IMR-90 (cell line): ENCODE data around the gene MYO1D. TPM values are rescaled to one million over a fixed set of nuclear protein-coding genes. Genes with fewer than 3 reads are reported as not detected.

Experiments
- ATAC-seq: fragments of 200-7000 bp; cut with Tn5 transposase; 2 replicates; pipeline ENCODE4 v1.9.1; 2020; ENCODE audit warnings: low read depth, mild to moderate bottlenecking, moderate library complexity
- BruUV-seq: library from RNA; stranded (reverse); fragments of 400-500 nt; replicated peaks from 2 replicates; lab custom pipeline; 2021; lab: Mats Ljungman, UMichigan
- CTCF ChIA-PET: fragments of 300-600 bp; formaldehyde crosslinking; extraction: SDS; loops from one replicate; lab custom pipeline; 2021; ENCODE audit warnings: antibody characterized with exemption; lab: Yijun Ruan, JAX
- POLR2A ChIA-PET: fragments of 300-600 bp; sonication (Branson Sonifier 250); formaldehyde crosslinking; loops from one replicate; lab custom pipeline; 2022; ENCODE audit warnings: antibody characterized with exemption; ENCODE audit not compliant: unreplicated experiment; lab: Charles Lee
- DNase-seq: peaks from one replicate; pipeline ENCODE4 v3.0.0; 2013
- H2AFZ ChIP-seq: replicated peaks from 2 replicates; pipeline ENCODE3; 2013; ENCODE audit warnings: low read length, mild to moderate bottlenecking; ENCODE audit not compliant: poor library complexity
- H2AK5ac ChIP-seq: 2 replicates; pipeline ENCODE4 v1.6.1; 2013; ENCODE audit warnings: low read depth, low read length, inconsistent platforms
- H2AK9ac ChIP-seq: replicated peaks from 2 replicates; pipeline ENCODE3; 2013; ENCODE audit warnings: mild to moderate bottlenecking, low read depth, low read length, moderate library complexity; ENCODE audit not compliant: poor library complexity
- H2BK120ac ChIP-seq: 2 replicates; pipeline ENCODE4 v1.6.1; 2013; ENCODE audit warnings: low read depth, low read length, inconsistent platforms
- H2BK15ac ChIP-seq: 3 replicates; pipeline ENCODE4 v1.6.1; 2013; ENCODE audit warnings: low read depth, low read length, inconsistent platforms
- H2BK20ac ChIP-seq: 2 replicates; pipeline ENCODE4 v1.6.1; 2013; ENCODE audit warnings: low read depth, mild to moderate bottlenecking, inconsistent platforms, low read length, moderate library complexity
- H2BK5ac ChIP-seq: 2 replicates; pipeline ENCODE4 v1.6.1; 2013; ENCODE audit warnings: mild to moderate bottlenecking, low read depth, low read length, inconsistent platforms; ENCODE audit not compliant: poor library complexity, severe bottlenecking
- H3K14ac ChIP-seq: replicated peaks from 2 replicates; pipeline ENCODE4 v1.6.1; 2013; ENCODE audit warnings: low read depth, low read length, inconsistent platforms
- H3K18ac ChIP-seq: 2 replicates; pipeline ENCODE4 v1.6.1; 2013; ENCODE audit warnings: low read depth, low read length, control low read depth
- H3K23ac ChIP-seq: 2 replicates; pipeline ENCODE4 v1.6.1; 2013; ENCODE audit warnings: low read depth, low read length, inconsistent platforms
- H3K27ac ChIP-seq: 2 replicates; pipeline ENCODE4 v1.5.1; 2013; ENCODE audit warnings: mild to moderate bottlenecking, control low read depth, low read length; ENCODE audit not compliant: insufficient read depth
- H3K27me3 ChIP-seq: 2 replicates; pipeline ENCODE4 v1.6.1; 2013; ENCODE audit warnings: low read length; ENCODE audit not compliant: control insufficient read depth, insufficient read depth
- H3K36me3 ChIP-seq: 2 replicates; pipeline ENCODE4 v1.6.1; 2013; ENCODE audit warnings: low read length, mixed read lengths; ENCODE audit not compliant: control insufficient read depth, insufficient read depth
- H3K4ac ChIP-seq: 2 replicates; pipeline ENCODE4 v1.6.1; 2013; ENCODE audit warnings: low read depth, low read length, inconsistent platforms
- H3K4me1 ChIP-seq: 2 replicates; pipeline ENCODE4 v1.6.1; 2013; ENCODE audit warnings: low read length, mixed read lengths; ENCODE audit not compliant: control insufficient read depth, insufficient read depth
- H3K4me2 ChIP-seq: 2 replicates; pipeline ENCODE4 v1.6.1; 2013; ENCODE audit warnings: low read depth, mild to moderate bottlenecking, control low read depth, low read length, moderate library complexity
- H3K4me3 ChIP-seq: 2 replicates; pipeline ENCODE4 v1.5.1; 2013; ENCODE audit warnings: low read depth, mild to moderate bottlenecking, control low read depth, low read length, moderate library complexity; ENCODE audit not compliant: insufficient read depth
- H3K56ac ChIP-seq: 2 replicates; pipeline ENCODE4 v1.6.1; 2013; ENCODE audit warnings: low read length, inconsistent platforms; ENCODE audit not compliant: insufficient read depth; ENCODE audit errors: extremely low read depth
- H3K79me1 ChIP-seq, 2 experiments: 2 replicates each; pipeline ENCODE4 v1.6.1; 2013; ENCODE audit warnings: low read length in 2 of 2, inconsistent platforms in 1 of 2, low read depth in 1 of 2
- H3K9ac ChIP-seq: 2 replicates; pipeline ENCODE4 v1.6.1; 2013; ENCODE audit warnings: low read depth, low read length, control low read depth
- H3K9me1 ChIP-seq: 2 replicates; pipeline ENCODE4 v1.6.1; 2013; ENCODE audit warnings: low read length, inconsistent platforms; ENCODE audit not compliant: insufficient read depth
- H3K9me3 ChIP-seq: 2 replicates; pipeline ENCODE4 v1.6.1; 2013; ENCODE audit warnings: low read length; ENCODE audit not compliant: control insufficient read depth, insufficient read depth
- H4K20me1 ChIP-seq: 2 replicates; pipeline ENCODE4 v1.6.1; 2013; ENCODE audit warnings: low read length, inconsistent platforms; ENCODE audit not compliant: insufficient read depth
- H4K5ac ChIP-seq: 2 replicates; pipeline ENCODE4 v1.6.1; 2013; ENCODE audit warnings: mild to moderate bottlenecking, low read depth, low read length, control low read depth
- H4K8ac ChIP-seq, 2 experiments: 2 replicates each; pipeline ENCODE4 v1.6.1; 2013; ENCODE audit warnings: low read depth in 2 of 2, low read length in 2 of 2, control low read depth in 1 of 2, inconsistent platforms in 1 of 2
- H4K91ac ChIP-seq: 2 replicates; pipeline ENCODE4 v1.6.1; 2013; ENCODE audit warnings: low read depth, low read length, inconsistent platforms; ENCODE audit not compliant: insufficient read depth
- BHLHE40 ChIP-seq: fragments of 150-350 bp; IDR thresholded peaks from 2 replicates; pipeline ENCODE4 v1.6.1; 2016; ENCODE audit warnings: mild to moderate bottlenecking, low read depth, low read length
- CEBPB ChIP-seq: IDR thresholded peaks from 2 replicates; pipeline ENCODE4 v1.6.1; 2012; ENCODE audit warnings: low read depth, low read length, improper control_type of control experiment
- CHD1 ChIP-seq: IDR thresholded peaks from 2 replicates; pipeline ENCODE4 v1.6.1; 2012; ENCODE audit warnings: low read depth, low read length, improper control_type of control experiment
- FOS ChIP-seq: fragments of 150-350 bp; IDR thresholded peaks from 2 replicates; pipeline ENCODE4 v1.6.1; 2016; ENCODE audit warnings: low read depth, low read length
- MAFK ChIP-seq: IDR thresholded peaks from 2 replicates; pipeline ENCODE4 v1.6.1; 2012; ENCODE audit warnings: low read depth, low read length, improper control_type of control experiment
- MAZ ChIP-seq: IDR thresholded peaks from 2 replicates; pipeline ENCODE4 v1.6.1; 2012; ENCODE audit warnings: low read depth, mild to moderate bottlenecking, low read length, improper control_type of control experiment, moderate library complexity, borderline replicate concordance
- MXI1 ChIP-seq: IDR thresholded peaks from 2 replicates; pipeline ENCODE4 v1.6.1; 2012; ENCODE audit warnings: low read depth, mild to moderate bottlenecking, low read length, moderate library complexity, borderline replicate concordance
- NFE2L2 ChIP-seq: fragments of 150-350 bp; IDR thresholded peaks from 2 replicates; pipeline ENCODE4 v1.6.1; 2016; ENCODE audit warnings: low read depth, mild to moderate bottlenecking, low read length
- POLR2A ChIP-seq: IDR thresholded peaks from 2 replicates; pipeline ENCODE4 v1.6.1; 2012; ENCODE audit warnings: mild to moderate bottlenecking, low read depth, low read length
- RAD21 ChIP-seq: IDR thresholded peaks from 2 replicates; pipeline ENCODE4 v1.6.1; 2012; ENCODE audit warnings: low read length, improper control_type of control experiment
- RCOR1 ChIP-seq: IDR thresholded peaks from 2 replicates; pipeline ENCODE4 v1.6.1; 2012; ENCODE audit warnings: mild to moderate bottlenecking, low read length, improper control_type of control experiment; ENCODE audit not compliant: insufficient replicate concordance
- RFX5 ChIP-seq: IDR thresholded peaks from 2 replicates; pipeline ENCODE4 v1.8.0; 2012; ENCODE audit warnings: low read depth, mild to moderate bottlenecking, low read length, moderate library complexity
- SMC3 ChIP-seq: fragments of 150-350 bp; IDR thresholded peaks from 2 replicates; pipeline ENCODE4 v1.6.1; 2016; ENCODE audit warnings: low read depth, mild to moderate bottlenecking, antibody characterized with exemption, low read length, moderate library complexity
- WGBS, 2 experiments: methylation state at CpG; one replicate each; pipeline versions ENCODE4 v1.1.5 to v1.1.7; 2013; ENCODE audit warnings: missing lambda C conversion rate in 2 of 2; ENCODE audit not compliant: insufficient read length in 1 of 2; ENCODE audit errors: extremely low coverage in 2 of 2; 5-methylcytosine and 5-hydroxymethylcytosine counted together
- dilution Hi-C: fragments of 300-500 bp; cut with HindIII; formaldehyde crosslinking; loops from one replicate; pipeline ENCODE4 v1.14.3; 2018; ENCODE audit warnings: low sequenced_read_pairs; ENCODE audit not compliant: unreplicated experiment
- in situ Hi-C: fragments of 300-500 bp; cut with MboI; formaldehyde crosslinking; loops from 3 replicates; pipeline ENCODE4 v1.14.3; 2019; ENCODE audit warnings: low sequenced_read_pairs, inconsistent platforms, mixed read lengths
- intact Hi-C: fragments of 100-400 bp; cut with micrococcal nuclease; formaldehyde crosslinking; loops from 2 replicates; pipeline ENCODE4 v1.10.0; 2022
- polyA plus RNA-seq, 3 experiments: library from polyadenylated mRNA; depleted of rRNA; stranded (reverse); fragments of >200 nt; gene quantifications; 2 replicates each; pipeline ENCODE4 v1.2.3, GENCODE V29; 2012; ENCODE audit warnings: low replicate concordance in 1 of 3
- total RNA-seq: library from RNA; depleted of rRNA; stranded (reverse); fragments of >200 nt; gene quantifications from 2 replicates; pipeline ENCODE4 v1.2.3, GENCODE V29; 2012
- TF ChIP-seq, protein P1 (sequence below): conservative IDR thresholded peaks from 2 replicates; pipeline ENCODE4 v1.5.1; 2012; ENCODE audit warnings: mild to moderate bottlenecking, low read depth, low read length, improper control_type of control experiment
- TF ChIP-seq, protein P2 (sequence below): fragments of 150-350 bp; IDR thresholded peaks from 2 replicates; pipeline ENCODE4 v1.6.1; 2016; ENCODE audit warnings: low read depth, mild to moderate bottlenecking, low read length, moderate library complexity, borderline replicate concordance
- TF ChIP-seq, protein P3 (sequence below): fragments of 150-350 bp; IDR thresholded peaks from 2 replicates; pipeline ENCODE4 v1.6.1; 2017; ENCODE audit warnings: mild to moderate bottlenecking, antibody characterized with exemption, low read length, low read depth

MYO1D gene
- total and polyA plus RNA-seq, 2 of the 4 experiments (the other 2 are of a cell fraction): 0.63 to 0.90 TPM

DNA sequence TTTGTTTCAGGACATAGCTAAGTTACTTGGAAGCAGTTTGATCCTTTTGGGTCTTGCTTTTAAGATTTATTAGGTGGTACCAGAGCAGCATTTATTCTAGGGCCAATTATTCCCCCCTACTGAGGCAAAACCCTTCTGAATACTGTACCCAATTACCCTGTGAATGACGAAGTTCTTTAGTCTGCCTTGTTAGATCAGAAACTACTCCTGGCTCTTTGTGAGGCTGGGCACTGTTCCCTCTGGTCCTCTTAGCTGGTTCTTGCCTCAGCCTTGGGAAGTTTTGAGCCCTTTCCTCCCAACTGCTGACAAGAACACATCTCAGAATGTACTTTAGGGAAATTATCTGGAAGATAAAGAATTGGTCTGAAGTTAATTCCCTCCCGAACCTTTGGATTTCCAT is 274.5 kb downstream of the MYO1D start:
- H2BK15ac ChIP-seq: no peak overlapping the region
- TF ChIP-seq RAD21: no peak
- no peak for TF ChIP-seq RCOR1
- TF ChIP-seq BHLHE40: no peak
- TF ChIP-seq, protein P1, sequence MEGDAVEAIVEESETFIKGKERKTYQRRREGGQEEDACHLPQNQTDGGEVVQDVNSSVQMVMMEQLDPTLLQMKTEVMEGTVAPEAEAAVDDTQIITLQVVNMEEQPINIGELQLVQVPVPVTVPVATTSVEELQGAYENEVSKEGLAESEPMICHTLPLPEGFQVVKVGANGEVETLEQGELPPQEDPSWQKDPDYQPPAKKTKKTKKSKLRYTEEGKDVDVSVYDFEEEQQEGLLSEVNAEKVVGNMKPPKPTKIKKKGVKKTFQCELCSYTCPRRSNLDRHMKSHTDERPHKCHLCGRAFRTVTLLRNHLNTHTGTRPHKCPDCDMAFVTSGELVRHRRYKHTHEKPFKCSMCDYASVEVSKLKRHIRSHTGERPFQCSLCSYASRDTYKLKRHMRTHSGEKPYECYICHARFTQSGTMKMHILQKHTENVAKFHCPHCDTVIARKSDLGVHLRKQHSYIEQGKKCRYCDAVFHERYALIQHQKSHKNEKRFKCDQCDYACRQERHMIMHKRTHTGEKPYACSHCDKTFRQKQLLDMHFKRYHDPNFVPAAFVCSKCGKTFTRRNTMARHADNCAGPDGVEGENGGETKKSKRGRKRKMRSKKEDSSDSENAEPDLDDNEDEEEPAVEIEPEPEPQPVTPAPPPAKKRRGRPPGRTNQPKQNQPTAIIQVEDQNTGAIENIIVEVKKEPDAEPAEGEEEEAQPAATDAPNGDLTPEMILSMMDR: no peak
- TF ChIP-seq, protein P2, sequence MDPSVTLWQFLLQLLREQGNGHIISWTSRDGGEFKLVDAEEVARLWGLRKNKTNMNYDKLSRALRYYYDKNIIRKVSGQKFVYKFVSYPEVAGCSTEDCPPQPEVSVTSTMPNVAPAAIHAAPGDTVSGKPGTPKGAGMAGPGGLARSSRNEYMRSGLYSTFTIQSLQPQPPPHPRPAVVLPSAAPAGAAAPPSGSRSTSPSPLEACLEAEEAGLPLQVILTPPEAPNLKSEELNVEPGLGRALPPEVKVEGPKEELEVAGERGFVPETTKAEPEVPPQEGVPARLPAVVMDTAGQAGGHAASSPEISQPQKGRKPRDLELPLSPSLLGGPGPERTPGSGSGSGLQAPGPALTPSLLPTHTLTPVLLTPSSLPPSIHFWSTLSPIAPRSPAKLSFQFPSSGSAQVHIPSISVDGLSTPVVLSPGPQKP: no peak
- no peak for TF ChIP-seq MXI1
- no peak for TF ChIP-seq SMC3
- no peak for TF ChIP-seq RFX5
- TF ChIP-seq, protein P3, sequence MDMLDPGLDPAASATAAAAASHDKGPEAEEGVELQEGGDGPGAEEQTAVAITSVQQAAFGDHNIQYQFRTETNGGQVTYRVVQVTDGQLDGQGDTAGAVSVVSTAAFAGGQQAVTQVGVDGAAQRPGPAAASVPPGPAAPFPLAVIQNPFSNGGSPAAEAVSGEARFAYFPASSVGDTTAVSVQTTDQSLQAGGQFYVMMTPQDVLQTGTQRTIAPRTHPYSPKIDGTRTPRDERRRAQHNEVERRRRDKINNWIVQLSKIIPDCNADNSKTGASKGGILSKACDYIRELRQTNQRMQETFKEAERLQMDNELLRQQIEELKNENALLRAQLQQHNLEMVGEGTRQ: no peak
- TF ChIP-seq CHD1: no peak
- no peak for TF ChIP-seq MAZ
- no peak for TF ChIP-seq CEBPB
- TF ChIP-seq MAFK: no peak
- no peak for TF ChIP-seq NFE2L2
- TF ChIP-seq POLR2A: no peak
- no peak for TF ChIP-seq FOS
- H3K23ac ChIP-seq: no peak overlapping the region
- ATAC-seq (no peak), DNase-seq (no peak)
- BruUV-seq: no TSS peak
- WGBS, 2 experiments: no CpG with 5 or more reads among the region's 2 CpGs
- no peaks in the 10 kb centered on the region for H3K36me3 ChIP-seq
- no peak overlapping the region for H2BK5ac ChIP-seq
- H3K4ac ChIP-seq: no peak overlapping the region
- H3K4me2 ChIP-seq: no peak overlapping the region
- H3K4me1 ChIP-seq: no peaks in the 10 kb centered on the region
- H3K56ac ChIP-seq: no peak overlapping the region
- H4K91ac ChIP-seq: no peak overlapping the region
- in situ Hi-C loops: no loop called here
- no peak overlapping the region for H3K14ac ChIP-seq
- POLR2A ChIA-PET: no interaction called here
- no peak overlapping the region for H2AK9ac ChIP-seq
- H4K5ac ChIP-seq: no peak overlapping the region
- no peak overlapping the region for H2AFZ ChIP-seq
- no peak overlapping the region for H3K27ac ChIP-seq
- dilution Hi-C loops: no loop called here
- CTCF ChIA-PET: interaction anchor here (1.4 kb wide), 1 partner anchor 57 kb away, joined by 4 read pairs; no protein-coding TSS in a partner anchor
- no peaks in the 10 kb centered on the region for H3K27me3 ChIP-seq
- intact Hi-C loops: loop anchor here (5.0 kb wide), 1 partner anchor 45 kb away; no protein-coding TSS in a partner anchor
- no peaks in the 10 kb centered on the region for H3K9me1 ChIP-seq
- no peak overlapping the region for H2AK5ac ChIP-seq
- H2BK20ac ChIP-seq: no peak overlapping the region
- H3K4me3 ChIP-seq: no peak overlapping the region
- H3K79me1 ChIP-seq: no peaks in the 10 kb centered on the region
- H2BK120ac ChIP-seq: no peak overlapping the region
- H4K8ac ChIP-seq: no peak overlapping the region
- no peak overlapping the region for H3K18ac ChIP-seq
- H4K20me1 ChIP-seq: no peaks in the 10 kb centered on the region
- H3K9me3 ChIP-seq: no peaks in the 10 kb centered on the region
- H3K9ac ChIP-seq: no peak overlapping the region
